Endodermal cell (in vitro differentiated cells): ENCODE results near the gene GTF2IRD1. TPM values are rescaled to one million over a fixed set of nuclear protein-coding genes. Genes with fewer than 3 reads are reported as not detected.

Experiments used
- DNase-seq: peaks from one replicate; pipeline ENCODE4 v3.0.0-alpha.2; 2017
- H3K27ac ChIP-seq: 2 replicates; pipeline ENCODE4 v1.5.1; 2013; ENCODE audit warnings: mild to moderate bottlenecking, low read depth, low read length, moderate library complexity
- H3K27me3 ChIP-seq: 2 replicates; pipeline ENCODE4 v1.6.1; 2013; ENCODE audit warnings: mild to moderate bottlenecking, low read length, moderate library complexity; ENCODE audit not compliant: insufficient read depth, control insufficient read depth, poor library complexity, severe bottlenecking
- H3K36me3 ChIP-seq: 2 replicates; pipeline ENCODE4 v1.7.0; 2013; ENCODE audit warnings: mild to moderate bottlenecking, low read length, moderate library complexity; ENCODE audit not compliant: control insufficient read depth, insufficient read depth
- H3K4me1 ChIP-seq: one replicate; pipeline ENCODE4 v1.7.0; 2013; ENCODE audit warnings: low read length; ENCODE audit not compliant: control insufficient read depth, insufficient read depth
- H3K4me3 ChIP-seq: 2 replicates; pipeline ENCODE4 v1.5.1; 2013; ENCODE audit warnings: mild to moderate bottlenecking, low read length, moderate library complexity
- H3K9ac ChIP-seq: 2 replicates; pipeline ENCODE4 v1.6.1; 2013; ENCODE audit warnings: mild to moderate bottlenecking, low read length, moderate library complexity; ENCODE audit not compliant: poor library complexity, severe bottlenecking; ENCODE audit errors: extremely low read depth
- H3K9me3 ChIP-seq: 2 replicates; pipeline ENCODE4 v1.6.1; 2013; ENCODE audit warnings: mild to moderate bottlenecking, low read length, moderate library complexity; ENCODE audit not compliant: control insufficient read depth
- H3K27ac Mint-ChIP-seq: 2 replicates; pipeline ENCODE4 v1.8.0; 2020; ENCODE audit warnings: mixed read lengths
- H3K27me3 Mint-ChIP-seq: 2 replicates; pipeline ENCODE4 v1.8.0; 2021; ENCODE audit warnings: mild to moderate bottlenecking, mixed read lengths; ENCODE audit not compliant: insufficient read depth
- H3K36me3 Mint-ChIP-seq: 2 replicates; pipeline ENCODE4 v1.8.0; 2020; ENCODE audit warnings: low read depth, mixed read lengths
- H3K4me1 Mint-ChIP-seq: 2 replicates; pipeline ENCODE4 v1.8.0; 2020; ENCODE audit warnings: mixed read lengths
- H3K4me3 Mint-ChIP-seq: 2 replicates; pipeline ENCODE4 v1.8.0; 2020; ENCODE audit warnings: mild to moderate bottlenecking, moderate library complexity, mixed read lengths
- H3K9me3 Mint-ChIP-seq: 2 replicates; pipeline ENCODE4 v1.8.0; 2020; ENCODE audit warnings: mild to moderate bottlenecking, mixed read lengths
- WGBS, 2 experiments: methylation state at CpG; one replicate each; pipeline versions ENCODE4 v1.1.5 to v1.1.7; 2013; ENCODE audit warnings: missing lambda C conversion rate in 2 of 2, mixed read lengths in 1 of 2; ENCODE audit not compliant: insufficient coverage in 1 of 2, insufficient read length in 1 of 2; 5-methylcytosine and 5-hydroxymethylcytosine counted together
- total RNA-seq, 2 donors: library from RNA; stranded (reverse); fragmentation: NEBNext Ultra II Directional in 1 of 2; extraction: Animal tissue kit (Norgen Biotek cat#: 25700) in 1 of 2; gene quantifications; 2 replicates in 1 of 2; 3 replicates in 1 of 2; pipeline ENCODE4 v1.2.1, GENCODE V29; 2021
- TF ChIP-seq, protein P1 (sequence below): fragments of 200-600 bp; sonication (generic); conservative IDR thresholded peaks from 2 replicates; pipeline ENCODE4 v1.5.0; 2021; ENCODE audit warnings: antibody characterized with exemption, mild to moderate bottlenecking

The GTF2IRD1 gene
- total RNA-seq, 2 donors from 2014 or later: 54.8 to 84.4 TPM

DNA sequence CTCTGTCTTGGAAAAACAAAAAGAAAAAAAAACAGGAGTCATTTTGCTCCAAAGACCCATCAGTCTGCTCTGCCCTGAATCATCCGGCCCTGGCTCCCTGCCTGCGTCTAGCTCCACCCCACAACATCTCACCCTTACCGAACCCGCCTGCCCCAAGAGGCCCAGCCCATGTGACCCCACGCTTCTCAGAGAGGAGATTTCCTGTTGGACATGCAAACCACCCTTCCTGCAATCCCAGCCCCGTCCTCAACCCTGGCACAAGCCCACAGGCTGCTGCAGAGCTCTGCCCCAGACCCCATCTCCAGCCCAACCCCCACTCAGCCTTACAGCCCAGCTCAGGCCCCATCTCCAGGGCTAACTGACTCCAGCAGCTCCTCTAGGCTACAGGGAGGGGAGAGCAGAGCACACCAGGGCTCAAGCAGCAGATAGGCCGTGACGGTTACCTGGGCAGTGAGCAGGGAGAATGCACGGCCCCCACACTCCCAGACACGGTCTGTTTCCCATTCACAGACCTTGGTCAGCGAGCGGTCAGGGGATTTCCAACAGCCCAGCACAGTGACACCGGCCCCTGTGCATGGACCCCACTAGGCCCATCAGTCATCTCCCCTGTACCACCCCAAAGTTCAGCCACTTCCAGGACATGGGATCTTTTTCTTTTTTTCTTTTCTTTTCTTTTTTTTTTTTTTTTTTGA, 133.9 kb downstream of the GTF2IRD1 start:
- Histone ChIP-seq H3K9ac (no peak overlapping the region), H3K27ac (peak overlapping the region; percentile 34), H3K27me3 (no peaks in the 10 kb centered on the region), H3K9me3 (no peaks in the 10 kb centered on the region), H3K4me3 (no peak overlapping the region), H3K36me3 (peaks cover 36% of the 10 kb centered on the region), H3K4me1 (peaks cover 12% of the 10 kb centered on the region)
- Mint-ChIP-seq H3K27me3 (no peaks in the 10 kb centered on the region), H3K27ac (peak overlapping the region; percentile 81), H3K4me3 (no peak overlapping the region), H3K4me1 (peaks cover 24% of the 10 kb centered on the region), H3K36me3 (peaks cover 27% of the 10 kb centered on the region), H3K9me3 (no peaks in the 10 kb centered on the region)
- 67 to 84% methylated on average over 1 to 13 of the region's 13 CpGs for WGBS, 2 experiments
- TF ChIP-seq, protein P1, sequence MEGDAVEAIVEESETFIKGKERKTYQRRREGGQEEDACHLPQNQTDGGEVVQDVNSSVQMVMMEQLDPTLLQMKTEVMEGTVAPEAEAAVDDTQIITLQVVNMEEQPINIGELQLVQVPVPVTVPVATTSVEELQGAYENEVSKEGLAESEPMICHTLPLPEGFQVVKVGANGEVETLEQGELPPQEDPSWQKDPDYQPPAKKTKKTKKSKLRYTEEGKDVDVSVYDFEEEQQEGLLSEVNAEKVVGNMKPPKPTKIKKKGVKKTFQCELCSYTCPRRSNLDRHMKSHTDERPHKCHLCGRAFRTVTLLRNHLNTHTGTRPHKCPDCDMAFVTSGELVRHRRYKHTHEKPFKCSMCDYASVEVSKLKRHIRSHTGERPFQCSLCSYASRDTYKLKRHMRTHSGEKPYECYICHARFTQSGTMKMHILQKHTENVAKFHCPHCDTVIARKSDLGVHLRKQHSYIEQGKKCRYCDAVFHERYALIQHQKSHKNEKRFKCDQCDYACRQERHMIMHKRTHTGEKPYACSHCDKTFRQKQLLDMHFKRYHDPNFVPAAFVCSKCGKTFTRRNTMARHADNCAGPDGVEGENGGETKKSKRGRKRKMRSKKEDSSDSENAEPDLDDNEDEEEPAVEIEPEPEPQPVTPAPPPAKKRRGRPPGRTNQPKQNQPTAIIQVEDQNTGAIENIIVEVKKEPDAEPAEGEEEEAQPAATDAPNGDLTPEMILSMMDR: no peak
- DNase-seq: peak; percentile 89

DNA sequence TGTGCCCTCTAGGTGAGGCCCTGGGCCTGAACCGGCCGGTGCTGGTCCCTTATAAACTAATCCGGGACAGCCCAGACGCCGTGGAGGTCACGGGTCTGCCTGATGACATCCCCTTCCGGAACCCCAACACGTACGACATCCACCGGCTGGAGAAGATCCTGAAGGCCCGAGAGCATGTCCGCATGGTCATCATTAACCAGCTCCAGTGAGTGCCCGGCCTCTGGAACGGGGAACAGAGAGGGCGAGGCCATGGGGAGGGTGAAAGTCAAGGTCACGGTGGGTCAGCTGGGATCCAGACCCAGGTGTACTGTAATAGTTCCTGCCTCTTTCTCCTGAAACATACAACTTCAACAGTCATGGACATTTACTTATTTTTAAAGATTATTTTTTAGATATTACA, 137.1 kb downstream of the GTF2IRD1 start:
- Mint-ChIP-seq H3K27ac (no peak overlapping the region), H3K36me3 (peaks cover 47% of the 10 kb centered on the region), H3K4me1 (peaks cover 18% of the 10 kb centered on the region), H3K4me3 (no peak overlapping the region), H3K27me3 (no peaks in the 10 kb centered on the region), H3K9me3 (no peaks in the 10 kb centered on the region)
- TF ChIP-seq, protein P1: no peak
- DNase-seq: no peak
- H3K36me3 ChIP-seq: peaks cover 49% of the 10 kb centered on the region
- no peak overlapping the region for H3K4me3 ChIP-seq
- no peaks in the 10 kb centered on the region for H3K9me3 ChIP-seq
- 97 to 98% methylated on average over 15 to 16 of the region's 16 CpGs for WGBS, 2 experiments
- H3K9ac ChIP-seq: no peak overlapping the region
- H3K4me1 ChIP-seq: peaks cover 9% of the 10 kb centered on the region
- no peak overlapping the region for H3K27ac ChIP-seq
- H3K27me3 ChIP-seq: no peaks in the 10 kb centered on the region

DNA sequence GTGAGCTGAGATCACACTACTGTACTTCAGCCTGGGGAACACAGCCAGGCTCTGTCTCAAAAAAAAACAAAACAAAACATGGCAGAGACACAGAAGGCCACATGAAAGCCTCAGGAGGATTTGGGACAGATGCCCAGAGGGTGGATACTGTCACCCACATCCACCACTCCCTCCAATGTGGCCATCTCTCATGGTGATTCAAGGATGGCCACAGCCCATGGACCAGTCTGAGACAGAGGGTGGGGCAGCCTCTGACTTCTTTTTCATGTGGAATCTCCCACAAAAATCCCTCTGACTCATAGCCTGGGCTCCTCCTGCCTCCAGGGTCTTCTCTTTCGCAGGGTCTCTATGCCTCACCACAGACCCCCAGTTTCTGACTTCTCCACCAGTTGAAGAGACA, 144.9 kb downstream of the GTF2IRD1 start:
- Histone ChIP-seq H3K27ac (no peak overlapping the region), H3K36me3 (peaks cover 74% of the 10 kb centered on the region), H3K9me3 (no peaks in the 10 kb centered on the region), H3K27me3 (no peaks in the 10 kb centered on the region), H3K4me3 (no peak overlapping the region), H3K9ac (no peak overlapping the region), H3K4me1 (no peaks in the 10 kb centered on the region)
- Mint-ChIP-seq H3K4me3 (no peak overlapping the region), H3K36me3 (peaks cover 73% of the 10 kb centered on the region), H3K27ac (no peak overlapping the region), H3K27me3 (no peaks in the 10 kb centered on the region), H3K9me3 (no peaks in the 10 kb centered on the region), H3K4me1 (no peaks in the 10 kb centered on the region)
- DNase-seq: no peak
- TF ChIP-seq, protein P1: no peak
- WGBS, 2 experiments: 83 to 98% methylated on average over 1 of the region's 1 CpG
